AG09309 (cell line): Measurements from ENCODE around the gene SETD3.
A peak's percentile ranks its signal among the peaks of the same experiment; 100 is the strongest.

ENCODE experiments used
- DNase-seq: peaks from one replicate; pipeline ENCODE4 v3.0.0-alpha.2; 2010; ENCODE audit warnings: low read depth
- H3K4me3 ChIP-seq: 2 replicates; pipeline ENCODE4 v1.5.1; 2011; ENCODE audit warnings: mild to moderate bottlenecking, low read depth, low read length, moderate library complexity; ENCODE audit not compliant: control insufficient read depth
- TF ChIP-seq, protein P1 (sequence below): IDR thresholded peaks from 2 replicates; pipeline ENCODE4 v1.5.1; 2011; ENCODE audit warnings: mild to moderate bottlenecking, low read depth, low read length, inconsistent platforms; ENCODE audit not compliant: insufficient read depth, control insufficient read depth; ENCODE audit errors: missing control alignments

SETD3 gene

DNA sequence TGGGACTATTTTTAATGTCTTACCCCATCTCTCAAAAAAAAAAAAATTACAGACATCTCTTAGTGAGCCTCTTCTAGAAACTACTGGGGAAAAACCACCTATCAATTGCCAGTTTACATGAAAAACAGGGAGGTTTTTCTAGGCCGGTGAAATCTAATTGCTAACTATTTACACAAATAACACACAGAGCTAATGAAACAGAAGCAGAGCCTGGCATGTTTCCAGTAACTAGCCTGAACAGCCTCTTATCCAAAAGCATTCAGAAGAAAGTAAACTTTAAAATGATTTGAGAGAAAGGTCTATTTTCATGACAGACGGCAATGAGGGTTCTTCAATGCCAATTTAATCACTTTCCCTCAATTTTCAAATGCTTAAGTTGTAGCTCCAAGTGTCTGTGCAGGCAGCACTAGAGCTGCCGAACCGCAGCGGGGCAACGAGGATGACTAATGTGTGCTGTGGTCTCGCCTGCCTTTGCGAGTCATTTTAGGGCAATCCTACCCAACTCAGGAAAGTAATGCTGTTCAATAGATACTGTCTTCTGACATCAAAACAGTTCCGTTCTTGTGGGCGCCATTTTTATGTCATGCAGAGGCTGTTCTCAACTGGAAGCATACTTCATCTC lies 84.6 kb downstream of the SETD3 start:
- TF ChIP-seq, protein P1, sequence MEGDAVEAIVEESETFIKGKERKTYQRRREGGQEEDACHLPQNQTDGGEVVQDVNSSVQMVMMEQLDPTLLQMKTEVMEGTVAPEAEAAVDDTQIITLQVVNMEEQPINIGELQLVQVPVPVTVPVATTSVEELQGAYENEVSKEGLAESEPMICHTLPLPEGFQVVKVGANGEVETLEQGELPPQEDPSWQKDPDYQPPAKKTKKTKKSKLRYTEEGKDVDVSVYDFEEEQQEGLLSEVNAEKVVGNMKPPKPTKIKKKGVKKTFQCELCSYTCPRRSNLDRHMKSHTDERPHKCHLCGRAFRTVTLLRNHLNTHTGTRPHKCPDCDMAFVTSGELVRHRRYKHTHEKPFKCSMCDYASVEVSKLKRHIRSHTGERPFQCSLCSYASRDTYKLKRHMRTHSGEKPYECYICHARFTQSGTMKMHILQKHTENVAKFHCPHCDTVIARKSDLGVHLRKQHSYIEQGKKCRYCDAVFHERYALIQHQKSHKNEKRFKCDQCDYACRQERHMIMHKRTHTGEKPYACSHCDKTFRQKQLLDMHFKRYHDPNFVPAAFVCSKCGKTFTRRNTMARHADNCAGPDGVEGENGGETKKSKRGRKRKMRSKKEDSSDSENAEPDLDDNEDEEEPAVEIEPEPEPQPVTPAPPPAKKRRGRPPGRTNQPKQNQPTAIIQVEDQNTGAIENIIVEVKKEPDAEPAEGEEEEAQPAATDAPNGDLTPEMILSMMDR: no peak
- no peak overlapping the region for H3K4me3 ChIP-seq
- peak; percentile 29 for DNase-seq

DNA sequence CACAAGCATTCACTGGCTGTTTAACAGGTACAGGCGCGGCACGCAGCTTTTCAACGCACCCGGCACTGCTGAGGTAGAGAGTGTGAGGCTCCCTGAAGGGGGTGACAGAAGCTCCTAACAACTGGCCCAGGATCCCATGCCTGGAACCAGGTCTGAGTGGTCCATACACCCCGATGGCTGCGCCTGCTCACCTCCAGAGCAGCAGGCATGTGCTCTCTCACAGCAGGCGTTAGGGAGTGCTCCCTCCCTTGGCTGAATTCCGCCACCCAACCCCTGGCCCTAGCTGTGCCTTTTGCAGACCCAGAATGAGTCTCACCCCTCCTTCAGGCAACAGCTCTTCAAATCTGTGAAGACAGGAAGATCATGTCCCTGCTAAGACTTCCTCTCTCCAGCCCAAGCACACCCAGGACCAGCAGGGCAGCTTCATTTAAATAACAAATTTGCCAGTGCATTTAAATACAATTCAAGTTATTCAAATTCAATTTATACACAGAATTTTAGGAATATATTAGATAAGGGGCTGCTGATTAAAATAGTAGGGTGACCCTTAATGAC lies 86.0 kb downstream of the SETD3 start:
- no peak overlapping the region for H3K4me3 ChIP-seq
- TF ChIP-seq, protein P1: no peak
- no peak for DNase-seq

DNA sequence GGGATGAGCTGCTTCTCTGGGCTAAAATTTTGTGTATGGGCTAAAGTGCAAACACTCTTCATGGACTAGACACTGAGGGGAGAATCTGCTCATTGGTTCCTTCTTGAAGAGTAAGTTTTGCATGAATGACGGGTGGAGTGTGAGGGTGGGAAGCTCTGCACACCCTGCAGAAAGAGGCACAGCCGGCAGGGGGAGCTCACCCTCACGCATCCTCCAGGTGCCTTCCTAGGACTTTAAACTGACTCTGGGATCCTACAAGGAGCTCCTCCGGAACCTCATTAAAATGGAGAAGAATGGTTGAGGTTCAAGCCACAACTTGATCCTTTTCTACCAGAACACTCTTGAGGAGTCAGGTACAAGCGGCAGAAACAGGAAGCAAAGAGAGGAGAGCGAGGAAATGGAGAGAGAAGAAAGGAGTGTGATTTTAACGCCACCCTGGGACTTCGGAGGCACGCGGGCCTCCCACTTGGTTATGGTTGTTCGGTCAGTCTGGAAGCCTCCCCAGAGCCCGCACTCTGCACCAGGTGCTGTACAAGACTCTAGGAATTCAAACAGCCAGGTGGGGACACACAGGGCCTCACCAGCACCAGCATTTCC lies 87.5 kb downstream of the SETD3 start:
- H3K4me3 ChIP-seq: no peak overlapping the region
- DNase-seq: no peak
- TF ChIP-seq, protein P1: peak; percentile 80

DNA sequence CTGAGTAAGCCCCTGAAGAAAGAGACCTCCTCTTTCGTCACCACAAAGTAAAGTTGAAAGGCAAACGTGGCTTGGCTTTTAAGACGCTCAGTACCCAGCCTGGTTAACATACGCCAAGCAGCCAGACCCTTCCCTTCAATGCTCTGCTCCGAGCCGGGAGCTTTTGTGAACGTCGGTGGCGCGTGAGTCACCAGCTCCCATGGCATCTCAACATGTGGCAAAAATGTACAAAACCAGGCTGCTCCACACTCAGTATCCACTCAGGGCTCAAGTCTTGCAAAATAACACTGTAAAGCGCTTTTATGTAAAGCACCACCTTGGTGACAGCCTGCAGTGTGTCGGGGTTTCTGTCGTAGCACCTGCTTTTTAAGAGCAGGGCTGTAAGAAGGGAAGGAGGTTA lies 89.0 kb downstream of the SETD3 start:
- TF ChIP-seq, protein P1: no peak
- H3K4me3 ChIP-seq: no peak overlapping the region
- DNase-seq: no peak

DNA sequence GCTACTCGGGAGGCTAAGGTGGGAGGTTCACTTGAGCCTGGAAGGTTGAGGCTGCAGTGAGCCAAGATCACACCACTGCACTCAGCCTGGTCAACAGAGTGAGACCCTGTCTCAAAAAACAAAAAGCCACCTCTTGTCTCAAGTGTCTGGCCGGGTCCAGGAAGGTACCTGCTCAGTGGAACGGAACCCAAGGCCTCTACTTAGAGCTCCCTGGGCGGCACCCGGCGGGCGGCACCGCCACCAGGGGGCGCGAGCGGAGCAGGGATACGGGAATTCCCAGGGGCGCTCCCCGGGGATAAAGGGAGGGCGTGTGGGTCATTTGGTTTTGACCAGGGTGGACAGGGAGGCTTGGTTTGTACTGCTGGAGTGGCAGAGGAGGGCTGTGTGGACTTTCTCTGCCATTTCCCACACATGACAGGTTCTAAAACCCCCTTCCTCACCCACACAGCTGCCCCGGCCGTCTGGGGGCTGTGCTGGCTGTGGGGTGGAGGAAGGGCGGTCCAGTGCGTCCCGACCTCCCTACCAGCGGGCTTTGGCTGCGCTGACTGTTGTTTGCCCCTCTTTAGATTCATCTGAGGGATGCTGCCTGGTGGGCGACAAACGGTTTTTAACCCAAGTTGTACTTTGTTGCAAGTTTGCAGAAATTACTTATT lies 91.4 kb downstream of the SETD3 start:
- TF ChIP-seq, protein P1: peak; percentile 88
- no peak for DNase-seq
- no peak overlapping the region for H3K4me3 ChIP-seq

DNA sequence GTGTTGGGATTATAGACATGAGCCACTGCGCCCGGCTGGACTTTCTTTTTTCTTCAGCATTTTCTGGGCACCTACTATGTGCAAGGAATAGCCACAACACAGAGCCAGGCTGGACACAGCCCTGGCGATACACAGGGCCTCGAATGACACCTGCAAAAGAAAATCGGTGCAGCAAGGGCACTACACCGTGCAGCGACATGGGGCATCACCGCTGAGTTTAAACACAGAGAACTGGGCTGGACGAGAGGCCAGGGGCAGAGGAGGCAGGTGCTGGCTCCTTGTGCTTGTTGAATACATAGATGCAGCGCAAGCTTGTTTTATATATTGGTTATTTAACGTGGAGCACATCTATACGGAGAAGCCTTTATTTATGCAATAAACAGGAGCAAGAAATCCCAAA lies 92.4 kb downstream of the SETD3 start:
- no peak overlapping the region for H3K4me3 ChIP-seq
- DNase-seq: no peak
- TF ChIP-seq, protein P1: no peak
